SK-N-SH treated with all-trans-retinoic acid at 6 μM for 48 hours (cell line): Measurements from ENCODE around the gene PDSS2.
A peak's percentile ranks its signal among the peaks of the same experiment; 100 is the strongest.

ENCODE experiments used
- ATAC-seq: fragments of 200-7000 bp; cut with Tn5 transposase; 3 replicates; pipeline ENCODE4 v1.9.1; 2020; ENCODE audit warnings: mild to moderate bottlenecking, moderate library complexity
- ARNTL ChIP-seq: fragments of 450-650 bp; formaldehyde crosslinking; IDR thresholded peaks from 2 replicates; pipeline ENCODE4 v1.5.0; 2020; ENCODE audit warnings: low read depth, mild to moderate bottlenecking, moderate library complexity, borderline replicate concordance
- BACH2 ChIP-seq: fragments of 250-450 bp; sonication (Bioruptor Pico); IDR thresholded peaks from 2 replicates; pipeline ENCODE4 v1.9.0; 2021; ENCODE audit warnings: mild to moderate bottlenecking, borderline replicate concordance
- CREB5 ChIP-seq: fragments of 250-450 bp; sonication (Bioruptor Pico); IDR thresholded peaks from 2 replicates; pipeline ENCODE4 v1.5.1; 2020; ENCODE audit warnings: low read depth, mild to moderate bottlenecking, moderate library complexity
- CSDC2 ChIP-seq: fragments of 250-450 bp; sonication (Bioruptor Pico); IDR thresholded peaks from 2 replicates; pipeline ENCODE4 v1.5.0; 2020; ENCODE audit warnings: mild to moderate bottlenecking, moderate library complexity
- CSRNP3 ChIP-seq: fragments of 250-450 bp; sonication (Bioruptor Pico); IDR thresholded peaks from 2 replicates; pipeline ENCODE4 v1.5.1; 2021; ENCODE audit warnings: mild to moderate bottlenecking, moderate library complexity
- ESRRG ChIP-seq: fragments of 250-450 bp; sonication (Bioruptor Pico); IDR thresholded peaks from 2 replicates; pipeline ENCODE4 v1.6.1; 2021; ENCODE audit warnings: mild to moderate bottlenecking
- ISL1 ChIP-seq: fragments of 250-450 bp; sonication (Bioruptor Pico); IDR thresholded peaks from 2 replicates; pipeline ENCODE4 v2.1.2; 2022; ENCODE audit warnings: mild to moderate bottlenecking, moderate library complexity
- OSR1 ChIP-seq: fragments of 250-450 bp; sonication (Bioruptor Pico); IDR thresholded peaks from 2 replicates; pipeline ENCODE4 v1.8.0; 2022; ENCODE audit warnings: moderate library complexity, mild to moderate bottlenecking, inconsistent platforms
- PATZ1 ChIP-seq: fragments of 250-450 bp; sonication (Bioruptor Pico); IDR thresholded peaks from 2 replicates; pipeline ENCODE4 v1.8.0; 2020; ENCODE audit warnings: mild to moderate bottlenecking, moderate library complexity, borderline replicate concordance
- POU6F1 ChIP-seq: fragments of 250-450 bp; sonication (Bioruptor Pico); IDR thresholded peaks from 2 replicates; pipeline ENCODE4 v1.8.0; 2021; ENCODE audit warnings: low read depth, mild to moderate bottlenecking, moderate library complexity, borderline replicate concordance
- PPARA ChIP-seq: fragments of 250-450 bp; sonication (Bioruptor Pico); IDR thresholded peaks from 2 replicates; pipeline ENCODE4 v1.5.0; 2020; ENCODE audit warnings: mild to moderate bottlenecking, borderline replicate concordance
- RARB ChIP-seq: fragments of 250-450 bp; sonication (Bioruptor Pico); IDR thresholded peaks from 2 replicates; pipeline ENCODE4 v1.8.0; 2021; ENCODE audit warnings: mild to moderate bottlenecking, moderate library complexity
- SNAI2 ChIP-seq: fragments of 250-450 bp; sonication (Bioruptor Pico); IDR thresholded peaks from 2 replicates; pipeline ENCODE4 v1.5.0; 2020; ENCODE audit warnings: mild to moderate bottlenecking, moderate library complexity
- TCF4 ChIP-seq: fragments of 250-450 bp; sonication (Bioruptor Pico); IDR thresholded peaks from 2 replicates; pipeline ENCODE4 v1.8.0; 2021; ENCODE audit warnings: mild to moderate bottlenecking, moderate library complexity, borderline replicate concordance
- TOX ChIP-seq: fragments of 250-450 bp; sonication (Bioruptor Pico); IDR thresholded peaks from 2 replicates; pipeline ENCODE4 v1.8.0; 2021; ENCODE audit warnings: mild to moderate bottlenecking, moderate library complexity, borderline replicate concordance
- ZC3H10 ChIP-seq: fragments of 250-450 bp; sonication (Bioruptor Pico); IDR thresholded peaks from 2 replicates; pipeline ENCODE4 v1.5.1; 2021; ENCODE audit warnings: mild to moderate bottlenecking, moderate library complexity
- ZFP3 ChIP-seq: fragments of 250-450 bp; sonication (Bioruptor Pico); IDR thresholded peaks from 2 replicates; pipeline ENCODE4 v1.5.0; 2020; ENCODE audit warnings: mild to moderate bottlenecking, moderate library complexity
- ZFP30 ChIP-seq: fragments of 450-650 bp; formaldehyde crosslinking; IDR thresholded peaks from 2 replicates; pipeline ENCODE4 v1.5.0; 2022; ENCODE audit warnings: mild to moderate bottlenecking, moderate library complexity
- ZNF565 ChIP-seq: fragments of 450-650 bp; formaldehyde crosslinking; conservative IDR thresholded peaks from 2 replicates; pipeline ENCODE4 v1.5.0; 2020; ENCODE audit warnings: low read depth, mild to moderate bottlenecking, moderate library complexity
- ZNF70 ChIP-seq: fragments of 450-650 bp; formaldehyde crosslinking; IDR thresholded peaks from 2 replicates; pipeline ENCODE4 v1.5.0; 2020; ENCODE audit warnings: mild to moderate bottlenecking, moderate library complexity
- ZNF8 ChIP-seq: fragments of 450-650 bp; formaldehyde crosslinking; IDR thresholded peaks from 2 replicates; pipeline ENCODE4 v1.5.0; 2020; ENCODE audit warnings: mild to moderate bottlenecking, moderate library complexity

Gene PDSS2

GRCh38 chr6:107466062-107466461, 6.7 kb upstream of the PDSS2 start:
- ATAC-seq = no peak

GRCh38 chr6:107460083-107460631, 793 bp upstream of the PDSS2 start:
- TF ChIP-seq ZNF565 (CRISPR knock-in tag) (no peak), CREB5 (no peak), POU6F1 (CRISPR knock-in tag) (no peak), ARNTL (CRISPR knock-in tag) (no peak), OSR1 (CRISPR knock-in tag) (no peak), TCF4 (CRISPR knock-in tag) (no peak), ISL1 (CRISPR knock-in tag) (no peak), ZC3H10 (CRISPR knock-in tag) (no peak), PPARA (CRISPR knock-in tag) (no peak), ZNF70 (CRISPR knock-in tag) (no peak), BACH2 (no peak), CSRNP3 (CRISPR knock-in tag) (no peak), SNAI2 (CRISPR knock-in tag) (no peak), ESRRG (CRISPR knock-in tag) (no peak), RARB (CRISPR knock-in tag) (no peak)
- ATAC-seq = no peak

More at GRCh38 chr6:107466062-107466461, 6.7 kb upstream of the PDSS2 start:
- TF ChIP-seq TOX (CRISPR knock-in tag) = no peak
- no peak for TF ChIP-seq ZFP30
- TF ChIP-seq ESRRG (CRISPR knock-in tag) = no peak
- no peak for TF ChIP-seq TCF4 (CRISPR knock-in tag)
- TF ChIP-seq PATZ1 (CRISPR knock-in tag) = no peak

- peak; percentile 54 for ATAC-seq
- TF ChIP-seq POU6F1 (CRISPR knock-in tag) = no peak
- TF ChIP-seq ZNF565 (CRISPR knock-in tag) = no peak
- TF ChIP-seq CSDC2 (CRISPR knock-in tag) = no peak
- no peak for TF ChIP-seq PATZ1 (CRISPR knock-in tag)
- no peak for TF ChIP-seq SNAI2 (CRISPR knock-in tag)
- TF ChIP-seq ZFP3 (CRISPR knock-in tag) = no peak
- TF ChIP-seq TCF4 (CRISPR knock-in tag) = no peak
- TF ChIP-seq ISL1 (CRISPR knock-in tag) = no peak
- TF ChIP-seq CSRNP3 (CRISPR knock-in tag) = no peak
- no peak for TF ChIP-seq ARNTL (CRISPR knock-in tag)
- TF ChIP-seq ZNF8 (CRISPR knock-in tag) = no peak
- no peak for TF ChIP-seq CREB5
- TF ChIP-seq OSR1 (CRISPR knock-in tag) = no peak
- no peak for TF ChIP-seq ZC3H10 (CRISPR knock-in tag)
Observed at GRCh38 chr6:107458672-107459282, 587 bp downstream of the PDSS2 start.
